PFSK-1 (cell line): ENCODE results near the gene LHX3.

ENCODE experiments used
- FOXP2 ChIP-seq: optimal IDR thresholded peaks from 2 replicates; pipeline ENCODE3; 2011; ENCODE audit warnings: borderline replicate concordance, control low read depth, inconsistent platforms; ENCODE audit not compliant: insufficient read depth; ENCODE audit errors: extremely low read length, extremely low read depth
- POLR2AphosphoS5 ChIP-seq: IDR thresholded peaks from 2 replicates; pipeline ENCODE4 v1.6.1; 2012; ENCODE audit warnings: low read depth, mild to moderate bottlenecking, control low read depth, low read length, moderate library complexity
- REST ChIP-seq, 2 experiments: IDR thresholded peaks; 2 replicates each; pipeline versions ENCODE4 v1.6.1 to v1.8.0; 2011 to 2012; ENCODE audit warnings: low read depth in 2 of 2, low read length in 2 of 2, control low read depth in 1 of 2, inconsistent platforms in 1 of 2, mild to moderate bottlenecking in 1 of 2, moderate library complexity in 1 of 2; ENCODE audit not compliant: insufficient read depth in 1 of 2
- SIN3A ChIP-seq: IDR thresholded peaks from 2 replicates; pipeline ENCODE4 v1.6.1; 2012; ENCODE audit warnings: mild to moderate bottlenecking, low read length, moderate library complexity, borderline replicate concordance; ENCODE audit not compliant: insufficient read depth
- TAF1 ChIP-seq: IDR thresholded peaks from 2 replicates; pipeline ENCODE4 v1.6.1; 2012; ENCODE audit warnings: low read length, control low read depth, borderline replicate concordance; ENCODE audit not compliant: insufficient read depth

LHX3 gene

GRCh38 chr9:136151214-136151804 lies 53.6 kb downstream of the LHX3 start:
- no peak for TF ChIP-seq POLR2AphosphoS5
- no peak for TF ChIP-seq REST (IDR thresholded peaks at IDR 0.05; ENCODE audit: insufficient read depth in 1 of 2, low read depth in 2 of 2, low read length in 2 of 2)
- no peak for TF ChIP-seq FOXP2
- no peak for TF ChIP-seq SIN3A
- TF ChIP-seq TAF1 = no peak

GRCh38 chr9:136149853-136150252 lies 55.1 kb downstream of the LHX3 start:
- no peak for TF ChIP-seq REST (IDR thresholded peaks at IDR 0.05; ENCODE audit: insufficient read depth in 1 of 2, low read depth in 2 of 2, low read length in 2 of 2)
- TF ChIP-seq POLR2AphosphoS5 = no peak
- TF ChIP-seq FOXP2 = no peak
- no peak for TF ChIP-seq TAF1

- TF ChIP-seq TAF1 (no peak), FOXP2 (no peak), REST (IDR thresholded peaks at IDR 0.05; ENCODE audit: insufficient read depth in 1 of 2, low read depth in 2 of 2, low read length in 2 of 2) (no peak), SIN3A (no peak), POLR2AphosphoS5 (no peak)
These were observed 55.6 kb downstream of the LHX3 start for GRCh38 chr9:136149337-136149736.

GRCh38 chr9:136148766-136149165 lies 56.2 kb downstream of the LHX3 start:
- no peak for TF ChIP-seq POLR2AphosphoS5
- no peak for TF ChIP-seq SIN3A
- TF ChIP-seq REST (IDR thresholded peaks at IDR 0.05; ENCODE audit: insufficient read depth in 1 of 2, low read depth in 2 of 2, low read length in 2 of 2) = no peak
- TF ChIP-seq TAF1 = no peak
- no peak for TF ChIP-seq FOXP2
